ENCODE measurements around the gene VTI1A.

DNA sequence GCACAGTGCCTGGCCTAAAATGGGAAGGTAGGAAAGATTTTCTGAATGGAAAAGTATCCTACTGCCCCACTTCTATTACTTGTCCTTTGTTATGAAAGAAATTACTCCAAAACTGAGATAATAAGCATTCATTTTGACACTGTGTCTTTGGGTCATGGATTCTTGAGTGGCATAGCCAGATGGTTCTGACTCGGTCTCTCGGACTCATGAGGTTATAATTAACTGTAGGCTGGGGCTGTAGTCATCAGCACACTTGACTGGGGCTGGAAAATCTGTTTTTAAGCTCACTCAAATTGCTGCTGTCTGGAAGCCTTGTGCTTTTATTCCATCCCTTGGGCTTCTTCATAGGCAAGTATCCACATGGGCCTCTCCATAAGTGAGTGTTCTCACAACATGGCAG, 160.5 kb downstream of the VTI1A start:
- TF ChIP-seq POLR2A (IDR thresholded peaks at IDR 0.05) (no peak), CTCF (IDR thresholded peaks at IDR 0.05) (no peak), EP300 (IDR thresholded peaks at IDR 0.05) (no peak)

All from sigmoid colon (tissue), 4 donors.